NCI-H748 (cell line): ENCODE data around the gene ZFAND3.

ENCODE experiments used
- DNase-seq: peaks from one replicate; lab custom pipeline; 2025; ENCODE audit not compliant: unreplicated experiment; lab: John Stamatoyannopoulos, UW

ZFAND3 gene

DNA sequence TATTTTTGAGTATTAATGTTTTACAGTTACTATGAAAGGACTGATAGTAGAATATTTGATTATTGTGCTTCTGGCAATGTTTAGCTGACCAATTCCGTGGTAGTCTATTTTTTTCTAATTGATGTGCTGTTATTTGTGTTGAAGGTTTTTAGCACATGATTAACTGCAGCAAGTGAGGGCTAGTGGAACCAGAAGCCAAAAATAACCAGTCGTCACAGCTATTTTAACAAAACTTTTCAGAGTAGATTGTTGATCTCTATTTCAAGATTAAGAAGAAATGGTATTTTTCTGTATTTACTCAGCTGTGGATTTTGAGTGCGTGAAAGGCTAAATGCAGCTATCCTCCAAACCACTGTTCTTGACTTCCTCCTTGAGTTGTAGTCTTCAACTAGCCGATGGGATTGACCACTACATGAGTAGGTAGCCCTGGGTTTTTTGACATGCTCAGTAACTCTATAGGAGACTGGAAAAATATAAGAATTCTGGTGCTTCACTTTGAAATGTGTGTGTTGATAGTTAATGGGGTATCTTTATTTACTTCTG is 258.0 kb downstream of the ZFAND3 start:
- no peak for DNase-seq

DNA sequence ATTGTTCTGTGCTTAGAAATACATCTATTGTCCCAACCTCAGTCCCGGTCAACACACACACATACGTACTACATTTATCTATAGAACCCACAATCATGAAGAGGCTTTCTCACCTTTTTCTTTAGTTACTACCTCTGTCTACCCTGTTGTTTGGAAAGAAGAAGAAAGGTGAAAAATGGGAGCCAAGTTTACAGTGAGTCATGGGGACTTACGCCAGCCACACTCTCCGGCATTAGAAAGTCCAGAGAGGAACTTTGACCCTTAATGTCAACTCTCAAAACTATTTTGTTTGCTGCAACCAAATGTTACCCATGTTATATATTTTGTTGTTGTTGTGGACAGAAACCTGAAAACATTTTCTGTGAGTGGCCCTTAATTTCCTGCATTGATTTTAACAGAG is 259.1 kb downstream of the ZFAND3 start:
- DNase-seq = no peak

DNA sequence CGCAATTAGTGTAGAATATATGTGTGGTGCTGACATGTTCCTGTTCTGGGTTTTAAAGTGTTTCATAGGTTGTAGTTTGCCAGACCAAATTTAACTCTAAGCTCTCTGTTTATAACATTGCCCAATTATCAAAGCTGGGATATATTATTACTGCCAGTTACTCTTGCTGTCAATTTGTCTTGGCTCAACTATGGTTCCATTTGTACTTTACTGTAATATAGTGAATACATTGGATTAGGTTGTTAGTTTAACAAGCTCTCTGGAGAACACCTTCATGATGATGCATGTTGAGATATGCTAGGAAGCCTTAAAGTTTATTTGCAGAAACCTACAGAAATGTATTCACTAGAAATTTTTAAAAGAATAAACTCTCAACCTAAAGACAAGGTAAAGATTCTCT is 259.6 kb downstream of the ZFAND3 start:
- DNase-seq = no peak

DNA sequence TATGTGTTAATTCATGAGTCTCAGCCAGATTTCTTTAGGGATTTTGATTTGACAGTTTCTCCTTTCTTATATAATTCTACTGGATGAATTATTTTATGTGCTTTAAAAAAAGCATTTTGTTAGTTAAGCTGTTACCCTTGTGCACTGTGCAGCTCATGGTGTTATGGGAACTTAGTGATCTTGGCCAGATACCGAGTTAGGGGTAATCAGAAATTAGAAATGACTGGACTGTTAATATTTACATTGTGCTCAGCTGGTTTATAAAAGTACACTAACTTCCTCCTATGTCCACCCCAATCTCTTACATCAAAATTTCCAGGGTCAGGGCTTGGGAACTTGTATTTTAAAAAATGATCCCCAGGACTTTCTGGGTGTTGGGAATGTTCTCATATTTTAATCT is 260.0 kb downstream of the ZFAND3 start:
- no peak for DNase-seq

DNA sequence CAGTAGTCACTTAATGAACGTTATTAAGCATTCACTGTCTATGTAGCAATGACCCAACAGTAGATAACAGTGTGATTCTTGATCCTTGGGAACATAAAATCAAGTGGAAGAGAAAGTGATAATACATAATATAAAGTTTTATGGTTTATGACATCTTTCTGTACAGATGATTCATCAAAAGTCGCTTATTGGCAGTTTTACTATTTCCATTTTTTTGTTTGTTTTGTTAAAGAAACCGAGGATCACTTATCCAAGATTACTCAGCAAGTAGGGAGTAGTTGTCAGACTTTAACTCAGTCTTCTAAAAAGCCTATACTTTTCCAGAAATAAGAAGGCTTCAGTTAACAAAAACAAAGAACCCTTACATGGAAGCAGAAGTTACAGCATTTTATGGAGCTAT is 260.8 kb downstream of the ZFAND3 start:
- no peak for DNase-seq

DNA sequence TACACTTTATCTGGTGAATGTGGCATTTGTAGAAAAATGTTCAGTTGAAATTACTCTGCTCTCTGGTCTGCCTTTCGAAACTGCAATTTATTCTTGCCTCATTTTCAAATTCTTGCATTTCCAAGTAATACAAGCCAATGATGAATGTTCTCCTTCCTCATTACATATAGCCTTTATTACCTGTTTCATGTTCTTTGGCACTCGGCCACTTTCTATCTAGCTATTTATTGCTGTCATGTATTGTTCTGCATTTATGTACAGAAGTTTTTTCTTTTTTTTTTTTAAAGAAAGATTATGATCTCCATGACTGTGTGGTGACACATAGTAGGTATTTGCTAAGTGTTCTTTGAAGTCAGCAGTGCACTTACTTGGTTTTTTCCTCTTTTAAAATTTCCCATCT is 261.4 kb downstream of the ZFAND3 start:
- DNase-seq = no peak

DNA sequence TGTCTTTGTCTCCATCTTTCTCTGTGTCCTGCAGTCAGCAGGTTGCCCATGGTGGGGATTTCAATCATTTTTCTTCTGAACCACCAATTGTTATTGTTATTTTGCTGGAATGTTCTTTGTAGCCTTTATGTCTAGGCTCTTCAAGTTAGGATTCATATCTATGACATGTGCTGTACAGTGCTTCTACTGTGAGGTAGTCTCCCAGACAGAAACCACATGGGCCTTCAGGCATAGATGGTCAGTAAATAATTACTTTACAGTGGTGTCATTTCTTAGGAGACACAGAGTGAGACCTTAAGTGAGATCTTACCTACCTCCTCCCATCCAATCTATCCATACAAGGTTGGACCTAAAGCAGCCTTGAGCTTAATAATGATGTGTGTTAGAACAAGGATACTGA is 265.5 kb downstream of the ZFAND3 start:
- no peak for DNase-seq

DNA sequence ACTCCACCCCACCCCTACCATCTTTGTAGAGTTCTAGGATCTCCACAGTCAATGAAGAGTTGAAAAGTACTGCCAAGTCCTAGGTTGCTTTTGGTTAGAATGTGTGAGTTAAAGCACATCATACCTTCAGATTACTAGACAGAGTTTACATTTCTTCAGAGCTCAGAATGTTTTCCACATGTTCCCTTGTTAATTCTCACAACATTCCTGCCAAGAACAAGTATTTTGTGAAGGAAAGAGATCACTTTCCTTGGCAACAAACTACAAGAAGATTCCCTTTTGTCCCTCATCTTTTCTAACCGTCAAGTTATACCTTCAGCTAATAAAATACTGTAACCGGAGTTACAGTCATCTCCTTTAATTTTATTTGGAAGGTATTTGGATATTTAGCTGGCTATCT is 266.8 kb downstream of the ZFAND3 start:
- no peak for DNase-seq

DNA sequence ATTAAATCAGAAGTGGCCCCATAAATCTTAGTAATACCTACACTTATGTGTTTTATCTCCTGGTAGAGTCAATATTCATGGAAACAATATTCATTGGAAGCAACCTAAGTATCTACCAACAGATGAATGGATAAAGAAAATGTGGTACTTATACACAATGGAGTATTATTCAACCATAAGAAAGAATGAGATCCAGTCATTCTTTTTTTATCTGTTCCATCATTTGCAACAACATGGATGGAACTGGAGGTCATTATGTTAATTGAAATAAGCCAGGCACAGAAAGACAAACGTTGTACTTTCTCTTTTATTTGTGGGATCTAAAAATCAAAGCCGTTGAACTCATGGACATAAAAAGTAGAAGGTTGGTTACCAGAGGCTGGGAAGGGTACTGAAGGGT is 268.5 kb downstream of the ZFAND3 start:
- no peak for DNase-seq

DNA sequence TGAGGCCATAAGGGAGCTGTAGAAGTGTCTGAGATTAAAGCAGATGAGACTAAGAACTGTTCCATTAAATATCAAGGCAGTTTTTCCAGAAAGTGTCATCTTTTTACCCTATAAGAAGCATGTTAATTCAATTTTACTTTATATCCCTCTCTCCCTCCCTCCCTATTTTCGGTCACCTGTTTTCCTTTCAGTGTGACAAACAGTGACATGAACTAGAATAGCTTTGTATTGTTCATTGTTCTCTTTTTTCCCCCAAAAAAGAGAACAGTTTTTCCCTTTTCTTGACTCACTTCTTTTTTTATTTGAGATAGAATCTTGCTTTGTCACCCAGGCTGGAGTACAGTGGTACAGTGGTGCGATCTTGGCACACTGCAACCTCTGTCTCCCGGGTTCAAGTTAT is 269.3 kb downstream of the ZFAND3 start:
- DNase-seq = no peak

DNA sequence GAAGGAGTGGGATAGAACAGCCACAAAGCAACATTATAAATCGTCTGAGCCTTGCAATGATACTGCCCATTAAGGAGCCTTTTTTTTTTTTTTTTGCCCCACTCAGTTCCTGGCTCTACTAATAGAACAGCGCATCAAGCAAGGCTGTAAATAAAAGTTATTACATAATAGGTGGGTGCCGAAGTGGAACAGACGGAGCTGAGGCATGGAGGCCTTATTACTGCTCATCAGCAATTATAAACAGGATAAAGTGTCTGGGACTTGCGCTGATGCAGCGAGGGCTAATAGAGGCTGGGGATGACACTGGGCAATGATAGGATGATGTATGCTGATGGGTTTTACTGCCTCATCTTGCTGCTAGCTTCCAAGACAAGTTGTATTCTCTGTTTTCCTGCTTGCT is 272.1 kb downstream of the ZFAND3 start:
- peak; percentile 42 for DNase-seq

DNA sequence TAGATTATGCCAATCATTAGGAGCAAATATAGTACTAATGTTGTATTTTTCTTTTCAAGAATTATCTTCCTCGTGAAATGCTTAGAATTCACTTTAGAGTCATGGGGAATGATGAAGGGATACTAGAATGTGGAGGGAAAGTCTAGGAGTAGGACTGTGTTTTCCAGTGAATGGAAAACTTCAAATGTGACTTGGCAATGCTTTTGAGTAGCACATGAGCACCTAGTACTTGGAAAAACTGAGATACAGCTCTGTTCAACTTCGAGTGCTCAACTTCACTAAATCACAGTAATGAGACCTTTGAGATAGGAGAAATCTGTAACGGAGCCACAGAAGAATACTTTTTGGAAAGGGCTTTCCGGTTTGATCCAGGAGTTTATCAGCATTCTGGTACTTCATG is 272.9 kb downstream of the ZFAND3 start:
- DNase-seq = no peak

DNA sequence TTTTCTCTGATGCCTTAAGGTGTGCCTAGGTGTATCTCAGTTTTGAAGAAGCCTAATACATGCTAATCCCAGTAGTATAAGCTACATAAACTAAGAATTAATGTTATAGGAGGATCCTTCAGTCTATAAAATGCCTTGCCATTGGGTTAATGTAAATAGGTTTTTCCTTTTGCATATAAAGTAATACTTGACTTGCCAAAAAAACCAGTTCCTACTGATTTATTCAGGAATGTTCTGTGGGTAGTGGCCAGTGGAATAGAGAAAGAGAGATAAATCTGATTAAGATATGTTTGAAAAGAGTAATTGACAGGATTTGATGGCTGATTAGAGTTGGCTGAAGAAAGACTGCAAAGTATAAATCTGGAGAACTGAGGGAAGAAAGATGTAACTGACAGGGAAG is 273.4 kb downstream of the ZFAND3 start:
- DNase-seq = no peak

DNA sequence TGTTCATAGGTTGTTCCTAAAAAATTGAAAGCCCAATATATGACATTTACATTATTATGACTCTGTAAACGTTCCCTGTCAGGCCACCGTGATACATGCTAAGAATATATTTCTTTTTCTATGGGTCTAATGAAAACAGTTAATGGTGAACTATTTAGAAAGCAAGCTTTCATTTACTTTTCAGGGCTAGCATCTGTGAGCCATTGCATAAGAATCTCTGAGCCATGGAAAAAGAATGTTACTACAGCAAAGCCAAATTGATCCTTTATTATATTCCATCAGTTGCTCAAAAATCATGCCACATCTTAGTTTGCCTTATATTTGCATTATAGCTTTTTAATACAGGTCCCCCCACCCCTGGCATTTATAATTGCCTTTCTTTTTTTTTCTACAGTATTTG is 275.5 kb downstream of the ZFAND3 start:
- no peak for DNase-seq

DNA sequence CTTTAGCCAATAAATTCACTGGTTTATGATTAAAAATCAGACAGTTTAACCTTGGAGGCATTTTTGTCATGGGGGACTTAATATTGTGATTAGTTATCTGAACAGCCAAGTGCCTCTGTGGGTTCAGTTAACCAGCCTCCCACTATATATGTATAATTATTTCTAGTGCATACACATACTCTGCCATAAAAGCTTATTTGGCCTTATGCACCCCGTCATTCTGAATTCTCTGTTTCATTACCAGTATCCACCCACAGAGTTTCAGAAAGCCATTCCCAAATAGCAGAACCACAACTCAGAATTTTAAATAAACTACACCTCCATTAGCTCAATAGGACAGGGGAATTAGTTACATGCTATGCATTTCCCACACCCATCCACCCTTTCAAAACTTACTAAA is 279.7 kb downstream of the ZFAND3 start:
- DNase-seq = no peak

DNA sequence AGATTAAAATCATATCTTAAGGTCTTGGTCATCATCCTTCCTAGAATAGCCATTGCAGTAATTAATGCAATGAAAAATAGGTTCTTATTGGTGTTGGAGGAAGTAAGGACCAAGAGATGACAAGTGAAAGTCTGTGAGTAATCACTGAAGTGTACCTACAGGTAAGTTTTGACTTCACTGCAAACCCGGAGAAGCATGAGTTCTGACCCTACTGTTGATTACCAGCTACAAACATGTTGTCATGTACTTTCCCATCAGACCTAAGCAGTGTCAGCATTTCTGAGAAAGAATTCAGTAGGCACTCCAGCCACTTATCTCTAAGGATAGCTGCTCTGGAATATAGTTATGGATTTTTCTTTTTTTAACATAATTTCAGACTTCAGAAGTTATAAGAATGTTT is 280.9 kb downstream of the ZFAND3 start:
- DNase-seq = no peak

DNA sequence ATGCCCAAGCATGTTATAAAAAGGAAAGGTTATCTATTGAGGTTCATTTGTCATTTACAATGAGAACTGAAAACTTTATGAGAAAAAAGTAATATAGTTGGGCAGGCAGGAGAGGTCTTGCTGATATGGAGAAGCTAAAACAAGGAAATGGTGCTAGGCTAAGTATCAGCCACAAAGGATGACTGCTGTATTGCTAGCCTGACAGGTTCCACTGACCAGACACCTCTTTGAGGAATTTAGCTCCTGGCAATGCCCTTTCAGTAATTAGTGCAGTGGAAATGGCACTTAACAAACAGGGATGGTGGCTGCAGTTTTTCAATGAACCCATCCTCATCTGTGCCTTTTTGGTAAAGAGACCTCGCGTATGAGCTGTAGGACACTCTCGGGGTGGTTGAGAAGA is 284.4 kb downstream of the ZFAND3 start:
- no peak for DNase-seq

DNA sequence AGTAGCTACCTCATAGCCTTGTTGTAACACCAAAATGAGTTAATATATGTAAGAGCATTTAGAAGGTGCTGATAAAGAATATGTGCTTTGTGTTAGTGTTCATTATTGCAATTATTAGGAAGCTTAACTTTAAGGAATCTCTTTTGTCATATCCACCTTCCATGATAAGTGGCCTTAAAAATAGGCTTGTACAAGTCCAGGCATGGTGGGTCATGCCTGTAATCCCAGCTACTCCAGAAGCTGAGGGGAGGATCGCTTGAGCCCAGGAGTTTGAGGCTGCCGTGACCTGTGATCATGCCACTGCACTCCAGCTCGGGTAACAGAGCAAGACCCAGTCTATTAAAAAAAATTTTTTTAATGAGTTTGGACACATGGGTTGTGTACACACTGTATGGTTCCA is 285.5 kb downstream of the ZFAND3 start:
- DNase-seq = no peak

DNA sequence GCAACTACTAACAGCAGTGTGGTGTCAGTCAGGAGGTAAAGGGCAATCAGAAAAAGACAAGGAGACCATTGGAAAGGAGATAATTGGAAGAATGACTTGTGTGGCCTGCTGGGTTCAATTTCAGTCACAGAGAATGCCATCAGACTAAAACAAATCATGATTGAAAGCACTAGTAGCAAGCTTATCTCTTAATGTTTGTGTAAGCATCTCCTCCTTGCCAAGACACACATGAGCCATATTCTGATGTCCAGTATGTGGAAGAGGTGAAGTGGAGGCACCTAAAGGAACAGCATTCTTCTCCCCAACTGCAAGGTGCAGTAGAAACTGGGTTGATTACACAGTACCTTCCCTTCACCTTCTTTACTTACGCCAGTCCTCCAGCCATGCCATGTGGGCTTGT is 287.5 kb downstream of the ZFAND3 start:
- DNase-seq = no peak

DNA sequence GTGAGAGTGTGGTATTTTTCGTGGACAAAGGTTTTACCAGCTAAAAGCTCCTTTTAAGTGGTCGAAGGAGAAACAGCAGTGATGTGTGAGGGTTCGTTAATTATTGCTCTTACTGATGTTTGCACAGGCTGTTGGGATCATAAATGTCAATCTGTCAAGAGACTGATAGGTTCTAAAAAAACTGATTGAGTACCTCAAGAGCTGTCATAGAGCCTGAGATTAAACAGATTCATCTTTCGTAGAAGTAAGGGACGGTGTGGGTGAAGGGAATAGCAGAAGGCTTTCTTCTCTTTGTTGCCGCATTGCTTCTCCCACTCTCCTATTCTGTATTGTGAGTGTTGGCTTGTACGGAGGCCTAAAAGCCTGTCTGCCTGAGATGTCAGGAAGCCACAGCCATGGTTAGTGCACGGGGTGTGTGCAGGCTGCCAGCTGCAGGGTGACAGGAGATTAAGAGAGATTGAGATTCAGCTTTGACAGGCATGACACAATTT is 291.0 kb downstream of the ZFAND3 start:
- peak; percentile 98 for DNase-seq

DNA sequence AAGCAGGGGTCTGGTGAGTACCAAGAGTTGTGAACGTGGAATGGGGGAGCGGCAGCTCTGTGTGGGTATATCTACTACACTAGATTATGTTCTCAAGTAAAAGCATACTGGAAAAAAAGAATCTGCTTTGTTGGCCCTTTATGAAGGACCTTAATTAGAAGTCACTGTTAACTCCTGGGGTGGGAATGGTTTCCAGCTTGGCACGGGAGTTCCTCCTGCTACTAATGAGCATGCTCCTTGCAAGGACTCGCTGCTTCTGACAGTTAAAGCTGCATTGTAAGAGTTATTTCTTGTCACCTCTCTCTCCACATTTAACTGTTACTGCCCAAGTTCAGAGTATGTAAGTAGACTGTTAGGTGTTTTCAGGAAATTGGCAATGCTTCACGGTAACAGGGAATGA is 292.7 kb downstream of the ZFAND3 start:
- no peak for DNase-seq

DNA sequence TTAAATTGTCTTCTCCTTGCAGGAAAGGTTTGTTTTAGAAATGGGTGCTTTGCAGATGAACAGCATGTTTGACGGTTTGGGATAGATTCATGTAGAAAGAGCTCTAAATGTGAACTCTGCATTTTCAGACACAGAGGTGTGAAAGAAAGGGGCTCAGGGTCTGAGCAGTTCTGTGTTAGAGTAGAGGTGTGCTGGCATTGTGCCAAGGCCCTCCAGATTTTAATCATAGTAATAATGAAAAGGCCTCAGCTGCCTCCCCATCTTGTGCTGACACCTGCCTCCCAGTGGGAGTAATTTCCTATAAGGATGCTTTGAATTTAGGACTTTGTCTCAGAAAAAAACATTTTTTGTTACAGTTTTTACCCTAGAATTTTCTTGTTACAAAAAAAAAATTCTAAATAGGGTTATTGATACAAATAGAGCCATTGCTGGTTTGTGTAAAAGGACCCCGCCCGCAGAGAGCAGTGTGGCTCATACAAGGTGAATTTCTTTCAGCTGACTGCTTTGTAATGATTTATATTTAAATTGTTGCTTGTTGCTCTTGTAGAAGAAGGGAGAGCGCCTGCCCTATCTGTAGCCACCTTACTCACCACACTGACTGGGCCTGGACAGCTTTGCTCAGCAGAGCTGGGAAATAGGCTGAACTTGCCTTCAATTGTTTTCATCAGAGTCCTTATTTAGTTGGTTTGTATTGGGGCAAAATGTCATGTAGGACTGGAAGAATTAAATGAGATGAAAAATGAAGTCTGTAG is 294.5 kb downstream of the ZFAND3 start:
- peak; percentile 93 for DNase-seq

DNA sequence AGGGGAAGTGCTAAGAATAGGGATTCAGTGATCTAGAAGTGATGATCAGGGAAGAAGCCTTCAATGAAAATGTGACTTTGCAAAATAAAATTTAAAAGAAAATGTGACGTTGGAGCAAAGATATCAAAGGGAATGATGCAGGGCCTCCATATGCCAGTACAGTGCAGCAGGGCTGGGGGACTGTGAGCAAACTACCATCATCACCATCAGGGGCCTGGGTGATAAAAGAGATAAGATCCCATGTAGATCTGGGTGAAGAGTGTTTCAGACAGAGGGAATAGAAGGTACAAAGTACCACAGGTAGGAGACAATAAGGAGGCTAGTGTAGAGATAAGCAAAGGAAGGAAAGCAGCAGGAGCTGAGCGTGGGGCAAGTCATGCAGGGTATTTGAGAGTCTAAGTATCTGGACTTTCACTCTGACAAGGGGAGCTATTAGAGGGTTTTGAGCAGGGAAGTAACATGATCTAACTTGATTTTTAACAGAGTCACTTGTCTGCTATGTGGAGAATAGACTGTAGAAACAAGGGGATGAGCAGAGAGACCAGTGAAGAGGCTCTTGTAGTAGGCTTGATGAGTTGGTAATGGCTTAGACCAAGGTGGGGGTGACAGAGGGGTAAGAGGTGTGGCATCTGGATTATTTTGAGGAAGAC is 295.6 kb downstream of the ZFAND3 start:
- DNase-seq = no peak
